H9 (cell line): ENCODE results near the gene CDHR5. TPM values are rescaled to one million over a fixed set of nuclear protein-coding genes. Genes with fewer than 3 reads are reported as not detected.
A peak's percentile ranks its signal among the peaks of the same experiment; 100 is the strongest.

Source experiments
- DNase-seq: peaks from one replicate; pipeline ENCODE4 v3.0.0-alpha.2; 2017
- H2AFZ ChIP-seq: one replicate; pipeline ENCODE4 v1.6.1; 2013; ENCODE audit warnings: mild to moderate bottlenecking, low read length, control low read depth, moderate library complexity
- H2AK5ac ChIP-seq: 2 replicates; pipeline ENCODE4 v1.6.1; 2013; ENCODE audit warnings: low read length, control low read depth, mixed read lengths; ENCODE audit not compliant: insufficient read length
- H2BK120ac ChIP-seq: one replicate; pipeline ENCODE4 v1.6.1; 2013; ENCODE audit warnings: low read depth, mild to moderate bottlenecking, low read length, control low read depth, inconsistent platforms; ENCODE audit not compliant: poor library complexity, severe bottlenecking
- H2BK12ac ChIP-seq: 2 replicates; pipeline ENCODE4 v1.6.1; 2013; ENCODE audit warnings: low read length, control low read depth, mixed read lengths, low read depth; ENCODE audit not compliant: insufficient read length
- H2BK15ac ChIP-seq: 2 replicates; pipeline ENCODE4 v1.6.1; 2013; ENCODE audit warnings: low read depth, low read length, control low read depth
- H2BK20ac ChIP-seq: one replicate; pipeline ENCODE4 v1.6.1; 2013; ENCODE audit warnings: low read depth, mild to moderate bottlenecking, low read length, control low read depth, inconsistent platforms; ENCODE audit not compliant: poor library complexity, severe bottlenecking
- H2BK5ac ChIP-seq: 2 replicates; pipeline ENCODE4 v1.6.1; 2013; ENCODE audit warnings: low read length, control low read depth, mixed read lengths; ENCODE audit not compliant: insufficient read length
- H3K14ac ChIP-seq: 2 replicates; pipeline ENCODE4 v1.6.1; 2013; ENCODE audit warnings: low read length, control low read depth; ENCODE audit not compliant: insufficient read depth
- H3K18ac ChIP-seq: 2 replicates; pipeline ENCODE4 v1.6.1; 2013; ENCODE audit warnings: low read depth, mild to moderate bottlenecking, mixed read lengths, low read length, control low read depth; ENCODE audit not compliant: insufficient read length
- H3K23ac ChIP-seq: 2 replicates; pipeline ENCODE4 v1.6.1; 2013; ENCODE audit warnings: low read length, control low read depth, mixed read lengths, low read depth; ENCODE audit not compliant: insufficient read length
- H3K23me2 ChIP-seq: 2 replicates; pipeline ENCODE4 v1.6.1; 2013; ENCODE audit warnings: low read depth, mild to moderate bottlenecking, mixed read lengths, low read length, control low read depth; ENCODE audit not compliant: insufficient read length, poor library complexity, severe bottlenecking
- H3K27ac ChIP-seq: 2 replicates; pipeline ENCODE4 v1.5.1; 2013; ENCODE audit warnings: low read length, control low read depth, mixed read lengths, low read depth; ENCODE audit not compliant: insufficient read length
- H3K27me3 ChIP-seq: 2 replicates; pipeline ENCODE4 v1.6.1; 2013; ENCODE audit warnings: low read length, control low read depth, inconsistent platforms; ENCODE audit not compliant: insufficient read depth
- H3K4ac ChIP-seq: 2 replicates; pipeline ENCODE4 v1.6.1; 2013; ENCODE audit warnings: low read depth, mild to moderate bottlenecking, control low read depth, inconsistent platforms, low read length, moderate library complexity
- H3K4me1 ChIP-seq: 2 replicates; pipeline ENCODE4 v1.6.1; 2013; ENCODE audit warnings: low read length, control low read depth, inconsistent platforms; ENCODE audit not compliant: insufficient read depth
- H3K4me2 ChIP-seq: 2 replicates; pipeline ENCODE4 v1.6.1; 2013; ENCODE audit warnings: low read length, control low read depth, mixed read lengths; ENCODE audit not compliant: insufficient read length, insufficient read depth
- H3K56ac ChIP-seq: 2 replicates; pipeline ENCODE4 v1.6.1; 2013; ENCODE audit warnings: low read depth, mild to moderate bottlenecking, mixed read lengths, low read length, control low read depth; ENCODE audit not compliant: insufficient read length
- H3K79me1 ChIP-seq: 2 replicates; pipeline ENCODE4 v1.6.1; 2013; ENCODE audit warnings: low read depth, mild to moderate bottlenecking, moderate library complexity, low read length, control low read depth, inconsistent platforms; ENCODE audit not compliant: insufficient read depth, poor library complexity, severe bottlenecking
- H3K79me2 ChIP-seq: 2 replicates; pipeline ENCODE4 v1.6.1; 2013; ENCODE audit warnings: low read length, control low read depth, inconsistent platforms; ENCODE audit not compliant: insufficient read depth
- H3K9ac ChIP-seq: 2 replicates; pipeline ENCODE4 v1.6.1; 2013; ENCODE audit warnings: low read length, control low read depth, mixed read lengths; ENCODE audit not compliant: insufficient read length; ENCODE audit errors: extremely low read depth
- H3K9me3 ChIP-seq: one replicate; pipeline ENCODE4 v1.6.1; 2013; ENCODE audit warnings: low read depth, low read length, inconsistent platforms; ENCODE audit not compliant: control insufficient read depth
- H3T11ph ChIP-seq: one replicate; pipeline ENCODE4 v1.6.1; 2013; ENCODE audit warnings: mild to moderate bottlenecking, low read length, control low read depth, inconsistent platforms
- H4K20me1 ChIP-seq: one replicate; pipeline ENCODE4 v1.6.1; 2013; ENCODE audit not compliant: control insufficient read depth, insufficient read length, insufficient read depth
- H4K5ac ChIP-seq: 2 replicates; pipeline ENCODE4 v1.6.1; 2013; ENCODE audit warnings: low read depth, mild to moderate bottlenecking, mixed read lengths, low read length, control low read depth; ENCODE audit not compliant: insufficient read length
- H4K8ac ChIP-seq: replicated peaks from 2 replicates; pipeline ENCODE4 v1.6.1; 2013; ENCODE audit warnings: low read length, control low read depth, mixed read lengths, low read depth; ENCODE audit not compliant: insufficient read length
- H4K91ac ChIP-seq: 2 replicates; pipeline ENCODE4 v1.6.1; 2013; ENCODE audit warnings: low read depth, mild to moderate bottlenecking, moderate library complexity, mixed read lengths, low read length, control low read depth; ENCODE audit not compliant: insufficient read length
- H3K27ac Mint-ChIP-seq, 3 experiments: 2 replicates in 2 of 3; 3 replicates in 1 of 3; pipeline ENCODE4 v1.8.0; 2020 to 2021; ENCODE audit warnings: mixed read lengths in 3 of 3, mild to moderate bottlenecking in 1 of 3, moderate library complexity in 1 of 3
- H3K27me3 Mint-ChIP-seq: 2 replicates; pipeline ENCODE4 v1.8.0; 2021; ENCODE audit warnings: low read depth, mild to moderate bottlenecking, moderate library complexity, mixed read lengths
- H3K36me3 Mint-ChIP-seq, 3 experiments: 2 replicates in 2 of 3; 3 replicates in 1 of 3; pipeline ENCODE4 v1.8.0; 2020 to 2021; ENCODE audit warnings: low read depth in 3 of 3, mixed read lengths in 3 of 3; ENCODE audit not compliant: insufficient read depth in 1 of 3
- H3K4me1 Mint-ChIP-seq, 2 experiments: 2 replicates each; pipeline ENCODE4 v1.8.0; 2020; ENCODE audit warnings: mixed read lengths in 2 of 2
- H3K4me3 Mint-ChIP-seq, 2 experiments: 2 replicates in 1 of 2; 3 replicates in 1 of 2; pipeline ENCODE4 v1.8.0; 2020 to 2021; ENCODE audit warnings: mild to moderate bottlenecking in 2 of 2, mixed read lengths in 2 of 2, moderate library complexity in 1 of 2
- H3K9me3 Mint-ChIP-seq, 2 experiments: 2 replicates in 1 of 2; 3 replicates in 1 of 2; pipeline ENCODE4 v1.8.0; 2020; ENCODE audit warnings: mild to moderate bottlenecking in 2 of 2, mixed read lengths in 2 of 2, moderate library complexity in 1 of 2
- CTCF ChIP-seq: fragments of 200-600 bp; sonication (generic); conservative IDR thresholded peaks from 3 replicates; pipeline ENCODE4 v1.8.0; 2021; ENCODE audit warnings: antibody characterized with exemption, mild to moderate bottlenecking
- WGBS: extraction: QIAGEN DNeasy Blood & Tissue Kit; methylation state at CpG from one replicate; pipeline ENCODE4 v1.1.7; 2013; ENCODE audit warnings: missing lambda C conversion rate, low lambda C conversion rate, mixed read lengths; ENCODE audit not compliant: insufficient read length; ENCODE audit errors: extremely low coverage; 5-methylcytosine and 5-hydroxymethylcytosine counted together
- microRNA-seq: library from miRNA; unstranded; fragments of <30 nt; microRNA quantifications from one replicate; pipeline ENCODE4, GENCODE V29; 2020; ENCODE audit warnings: borderline microRNAs expressed
- total RNA-seq: library from RNA; stranded (reverse); gene quantifications from 2 replicates; pipeline ENCODE4 v1.2.1, GENCODE V29; 2021

CDHR5 gene
- total RNA-seq, 1 experiment from 2014 or later, result not detected

GRCh38 chr11:567011-567628 lies 57.6 kb downstream of the CDHR5 start:
- Mint-ChIP-seq H3K4me1 (peaks cover 27 to 35% of the 10 kb centered on the region in 2 experiments), H3K9me3 (0 out of 5 replicates have a peak, but pooled peaks cover 0 to 2% of the 10 kb centered on the region in 2 experiments), H3K27me3 (peaks cover 2% of the 10 kb centered on the region; the same call in 1 of the 2 replicates), H3K4me3 (peak overlapping the region; percentile 74 to 87), H3K36me3 (peaks cover 0 to 11% (median 4%) of the 10 kb centered on the region in 3 experiments; a peak in 5 of 7 replicates), H3K27ac (no peak overlapping the region)
- no peak for TF ChIP-seq CTCF
- Histone ChIP-seq H3K14ac (no peak overlapping the region), H4K8ac (no peak overlapping the region), H3K23ac (no peak overlapping the region), H3K9ac (no peak overlapping the region), H4K91ac (no peak overlapping the region), H3K79me1 (no peaks in the 10 kb centered on the region), H2BK20ac (no peak overlapping the region), H4K5ac (no peak overlapping the region), H3K27ac (no peak overlapping the region), H2BK12ac (no peak overlapping the region), H4K20me1 (no peaks in the 10 kb centered on the region), H3T11ph (no peak overlapping the region), H3K23me2 (peaks cover 5% of the 10 kb centered on the region), H2AK5ac (no peak overlapping the region), H3K9me3 (no peaks in the 10 kb centered on the region), H3K56ac (no peak overlapping the region), H2AFZ (no peak overlapping the region), H3K4me1 (no peaks in the 10 kb centered on the region), H2BK120ac (no peak overlapping the region), H3K4me2 (peak overlapping the region; percentile 22), H3K4ac (no peak overlapping the region), H2BK5ac (no peak overlapping the region), H3K79me2 (no peaks in the 10 kb centered on the region), H2BK15ac (no peak overlapping the region), H3K27me3 (no peaks in the 10 kb centered on the region), H3K18ac (no peak overlapping the region)
- WGBS, result no CpG with 5 or more reads among the region's 18 CpGs
- no peak for DNase-seq

Small RNA genes within 50 kb of the gene (microRNA-seq; reads per million reads assigned to microRNA genes)
- 37.2 reads per million, percentile 63 among the genes with 10 or more reads in this experiment for gene MIR210

Other genes with a start within 250 kb of the CDHR5 start
- 41.7 and 43.8 TPM in 2 replicates for gene PKP3, start 230.7 kb downstream of the CDHR5 start, total RNA-seq
- 85.7 and 89.7 TPM in 2 replicates for gene SIGIRR, start 210.0 kb downstream of the CDHR5 start, total RNA-seq
- 12.3 and 13.1 TPM in 2 replicates for gene ANO9, start 182.9 kb downstream of the CDHR5 start, total RNA-seq
- gene PTDSS2, start 174.7 kb downstream of the CDHR5 start, total RNA-seq, result 53.4 and 55.3 TPM in 2 replicates
- gene RNH1, start 117.7 kb downstream of the CDHR5 start, total RNA-seq, result 60.0 and 67.0 TPM in 2 replicates
- gene HRAS, start 89.4 kb downstream of the CDHR5 start, total RNA-seq, result 61.8 and 66.0 TPM in 2 replicates
- 3.1 and 3.4 TPM in 2 replicates for gene LRRC56, start 87.4 kb downstream of the CDHR5 start, total RNA-seq
- gene LMNTD2, start 64.2 kb downstream of the CDHR5 start, total RNA-seq, result 4.2 and 4.7 TPM in 2 replicates
- 26.3 and 30.0 TPM in 2 replicates for gene RASSF7, start 64.0 kb downstream of the CDHR5 start, total RNA-seq
- 48.9 and 50.6 TPM in 2 replicates for gene PHRF1, start 48.5 kb downstream of the CDHR5 start, total RNA-seq
- 9.7 and 9.8 TPM in 2 replicates for gene IRF7, start 9.0 kb downstream of the CDHR5 start, total RNA-seq
- 1.8 and 2.3 TPM in 2 replicates for gene SCT, start 2.2 kb upstream of the CDHR5 start, total RNA-seq
- gene DRD4, start 12.3 kb upstream of the CDHR5 start, total RNA-seq, result 6.2 and 6.8 TPM in 2 replicates
- 67.3 and 68.6 TPM in 2 replicates for gene DEAF1, start 70.3 kb upstream of the CDHR5 start, total RNA-seq
- 15.3 and 23.6 TPM in 2 replicates for gene TMEM80, start 70.9 kb upstream of the CDHR5 start, total RNA-seq
- gene EPS8L2, start 81.3 kb upstream of the CDHR5 start, total RNA-seq, result 92.8 and 101 TPM in 2 replicates
- gene TALDO1, start 122.5 kb upstream of the CDHR5 start, total RNA-seq, result 268 and 300 TPM in 2 replicates
- gene GATD1, start 152.5 kb upstream of the CDHR5 start, total RNA-seq, result 51.5 and 60.0 TPM in 2 replicates
- 0.81 and 0.86 TPM in 2 replicates for gene CEND1, start 165.1 kb upstream of the CDHR5 start, total RNA-seq
- 51.9 and 54.6 TPM in 2 replicates for gene SLC25A22, start 173.3 kb upstream of the CDHR5 start, total RNA-seq
- 25.3 and 26.6 TPM in 2 replicates for gene PIDD1, start 180.3 kb upstream of the CDHR5 start, total RNA-seq
- gene RPLP2, start 185.0 kb upstream of the CDHR5 start, total RNA-seq, result 2,138 and 2,312 TPM in 2 replicates
- gene PNPLA2, start 194.0 kb upstream of the CDHR5 start, total RNA-seq, result 62.3 and 67.3 TPM in 2 replicates
- gene CRACR2B, start 203.0 kb upstream of the CDHR5 start, total RNA-seq, result 28.8 and 29.0 TPM in 2 replicates
- gene CD151, start 208.0 kb upstream of the CDHR5 start, total RNA-seq, result 138 and 142 TPM in 2 replicates
- 133 and 135 TPM in 2 replicates for gene POLR2L, start 217.6 kb upstream of the CDHR5 start, total RNA-seq
- 63.9 and 64.6 TPM in 2 replicates for gene TSPAN4, start 217.9 kb upstream of the CDHR5 start, total RNA-seq